GM23338 (cell line): ENCODE data around the gene LPIN1. TPM values are rescaled to one million over a fixed set of nuclear protein-coding genes. Genes with fewer than 3 reads are reported as not detected.

Source experiments
- ATAC-seq: fragments of 200-7000 bp; cut with Tn5 transposase; 3 replicates; pipeline ENCODE4 v1.9.1; 2020
- DNase-seq: peaks from one replicate; pipeline ENCODE4 v3.0.0-alpha.2; 2015; ENCODE audit warnings: low spot score
- H2AFZ ChIP-seq: fragments of 200-600 bp; sonication (generic); 2 replicates; pipeline ENCODE4 v1.8.0; 2016; ENCODE audit warnings: antibody characterized with exemption, mild to moderate bottlenecking, moderate library complexity
- H3F3A ChIP-seq: fragments of 200-600 bp; sonication (generic); replicated peaks from 2 replicates; pipeline ENCODE4 v1.8.0; 2017; ENCODE audit warnings: antibody characterized with exemption, mixed run types, low read depth
- H3K27ac ChIP-seq: fragments of 200-600 bp; sonication (generic); 2 replicates; pipeline ENCODE4 v1.6.1; 2016; ENCODE audit warnings: low read depth
- H3K27me3 ChIP-seq: fragments of 200-600 bp; sonication (generic); 2 replicates; pipeline ENCODE4 v1.8.0; 2016; ENCODE audit warnings: mild to moderate bottlenecking, mixed run types, moderate library complexity; ENCODE audit not compliant: insufficient read depth
- H3K36me3 ChIP-seq: fragments of 200-600 bp; sonication (generic); 2 replicates; pipeline ENCODE4 v1.8.0; 2016; ENCODE audit warnings: mild to moderate bottlenecking; ENCODE audit not compliant: insufficient read depth
- H3K4me1 ChIP-seq: fragments of 200-600 bp; sonication (generic); 2 replicates; pipeline ENCODE4 v1.8.0; 2016; ENCODE audit warnings: mild to moderate bottlenecking, moderate library complexity; ENCODE audit not compliant: insufficient read depth
- H3K4me2 ChIP-seq: fragments of 200-600 bp; sonication (generic); 2 replicates; pipeline ENCODE4 v1.7.1; 2017; ENCODE audit warnings: mixed run types
- H3K4me3 ChIP-seq: fragments of 200-600 bp; sonication (generic); 2 replicates; pipeline ENCODE4 v1.6.1; 2016; ENCODE audit warnings: mixed run types
- H3K79me2 ChIP-seq: fragments of 200-600 bp; sonication (generic); replicated peaks from 2 replicates; pipeline ENCODE4 v1.8.0; 2017; ENCODE audit warnings: mild to moderate bottlenecking; ENCODE audit not compliant: insufficient read depth
- H3K9me2 ChIP-seq: fragments of 200-600 bp; sonication (generic); 2 replicates; pipeline ENCODE4 v1.8.0; 2017; ENCODE audit not compliant: insufficient read depth
- H4K20me1 ChIP-seq: fragments of 200-600 bp; sonication (generic); replicated peaks from 2 replicates; pipeline ENCODE4 v1.8.0; 2017; ENCODE audit warnings: mild to moderate bottlenecking; ENCODE audit not compliant: insufficient read depth
- H3K27ac Mint-ChIP-seq: 2 replicates; pipeline ENCODE4 v1.8.0; 2020; ENCODE audit warnings: inconsistent platforms, mild to moderate bottlenecking, moderate library complexity, mixed read lengths
- H3K27me3 Mint-ChIP-seq: 3 replicates; pipeline ENCODE4 v1.8.0; 2022; ENCODE audit warnings: low read depth, mild to moderate bottlenecking, moderate library complexity, mixed read lengths, inconsistent platforms; ENCODE audit not compliant: insufficient read depth, poor library complexity
- H3K36me3 Mint-ChIP-seq: 3 replicates; pipeline ENCODE4 v1.8.0; 2021; ENCODE audit warnings: low read depth, mild to moderate bottlenecking, inconsistent platforms, moderate library complexity, mixed read lengths
- H3K4me1 Mint-ChIP-seq: 3 replicates; pipeline ENCODE4 v1.8.0; 2020; ENCODE audit warnings: mild to moderate bottlenecking, inconsistent platforms, mixed read lengths
- H3K4me3 Mint-ChIP-seq: 3 replicates; pipeline ENCODE4 v1.8.0; 2021; ENCODE audit warnings: moderate library complexity, mild to moderate bottlenecking, inconsistent platforms, mixed read lengths
- H3K9me3 Mint-ChIP-seq: 3 replicates; pipeline ENCODE4 v1.8.0; 2020; ENCODE audit warnings: moderate library complexity, mild to moderate bottlenecking, inconsistent platforms, mixed read lengths
- EZH2 ChIP-seq: fragments of 200-600 bp; sonication (generic); IDR thresholded peaks from one replicate; pipeline ENCODE4 v1.8.0; 2017; ENCODE audit warnings: antibody characterized with exemption, mild to moderate bottlenecking, low read depth; ENCODE audit not compliant: unreplicated experiment
- JUNB ChIP-seq: IDR thresholded peaks from one replicate; pipeline ENCODE4 v1.6.1; 2016; ENCODE audit warnings: antibody characterized with exemption; ENCODE audit not compliant: unreplicated experiment
- NANOG ChIP-seq: IDR thresholded peaks from 2 replicates; pipeline ENCODE4 v1.6.1; 2016; ENCODE audit warnings: antibody characterized with exemption, borderline replicate concordance
- POLR2AphosphoS5 ChIP-seq: IDR thresholded peaks from 2 replicates; pipeline ENCODE4 v1.6.1; 2016; ENCODE audit warnings: antibody characterized with exemption, low read depth
- STAT1 ChIP-seq: IDR thresholded peaks from one replicate; pipeline ENCODE4 v1.6.1; 2016; ENCODE audit warnings: antibody characterized with exemption; ENCODE audit not compliant: unreplicated experiment
- ZNF114 ChIP-seq: fragments of 250-450 bp; sonication (Bioruptor Pico); IDR thresholded peaks from 2 replicates; pipeline ENCODE4 v1.5.0; 2020; ENCODE audit warnings: mild to moderate bottlenecking, moderate library complexity
- ZNF331 ChIP-seq: fragments of 250-450 bp; sonication (Bioruptor Pico); IDR thresholded peaks from 2 replicates; pipeline ENCODE4 v1.5.0; 2020; ENCODE audit warnings: low read depth, mild to moderate bottlenecking, moderate library complexity
- polyA plus RNA-seq: library from polyadenylated mRNA; unstranded; fragments of >200 nt; fragmentation: Nextera tagmentation; extraction: Ambion mirVana; gene quantifications from 2 replicates; pipeline ENCODE4 v1.2.1, GENCODE V29; 2016
- total RNA-seq: library from RNA; depleted of rRNA; stranded (reverse); fragments of >200 nt; shearing (Covaris generic); gene quantifications from 2 replicates; pipeline ENCODE4 v1.2.3, GENCODE V29; 2014
- TF ChIP-seq, protein P1 (sequence below): fragments of 250-450 bp; sonication (Bioruptor Pico); IDR thresholded peaks from 2 replicates; pipeline ENCODE4 v1.5.0; 2020; ENCODE audit warnings: mild to moderate bottlenecking, moderate library complexity
- TF ChIP-seq, protein P2 (sequence below): IDR thresholded peaks from 2 replicates; pipeline ENCODE4 v1.6.1; 2016; ENCODE audit warnings: antibody characterized with exemption

Gene LPIN1
- total and polyA plus RNA-seq, 2 experiments from 2014 or later = 4.4 to 9.5 TPM

DNA sequence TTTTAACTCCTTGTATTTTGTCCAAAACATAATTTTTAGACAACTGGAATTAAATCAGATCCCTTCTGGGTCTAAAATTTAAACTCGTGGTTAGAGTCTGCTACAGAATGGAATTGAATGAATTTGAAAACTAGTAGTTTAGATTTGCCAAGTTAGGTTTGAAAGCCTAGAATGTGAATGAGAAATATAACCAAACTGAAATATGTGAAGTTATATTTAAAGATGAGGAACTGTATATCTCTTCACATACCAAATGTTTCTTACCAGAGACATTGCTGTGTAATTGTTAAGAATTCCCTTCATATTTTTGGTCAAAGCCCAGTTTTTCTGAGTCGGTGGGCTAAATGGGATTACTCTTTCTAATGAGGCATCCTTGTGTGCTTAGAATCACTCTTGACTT is 74.2 kb downstream of the LPIN1 start (continued):
- TF ChIP-seq, protein P1, sequence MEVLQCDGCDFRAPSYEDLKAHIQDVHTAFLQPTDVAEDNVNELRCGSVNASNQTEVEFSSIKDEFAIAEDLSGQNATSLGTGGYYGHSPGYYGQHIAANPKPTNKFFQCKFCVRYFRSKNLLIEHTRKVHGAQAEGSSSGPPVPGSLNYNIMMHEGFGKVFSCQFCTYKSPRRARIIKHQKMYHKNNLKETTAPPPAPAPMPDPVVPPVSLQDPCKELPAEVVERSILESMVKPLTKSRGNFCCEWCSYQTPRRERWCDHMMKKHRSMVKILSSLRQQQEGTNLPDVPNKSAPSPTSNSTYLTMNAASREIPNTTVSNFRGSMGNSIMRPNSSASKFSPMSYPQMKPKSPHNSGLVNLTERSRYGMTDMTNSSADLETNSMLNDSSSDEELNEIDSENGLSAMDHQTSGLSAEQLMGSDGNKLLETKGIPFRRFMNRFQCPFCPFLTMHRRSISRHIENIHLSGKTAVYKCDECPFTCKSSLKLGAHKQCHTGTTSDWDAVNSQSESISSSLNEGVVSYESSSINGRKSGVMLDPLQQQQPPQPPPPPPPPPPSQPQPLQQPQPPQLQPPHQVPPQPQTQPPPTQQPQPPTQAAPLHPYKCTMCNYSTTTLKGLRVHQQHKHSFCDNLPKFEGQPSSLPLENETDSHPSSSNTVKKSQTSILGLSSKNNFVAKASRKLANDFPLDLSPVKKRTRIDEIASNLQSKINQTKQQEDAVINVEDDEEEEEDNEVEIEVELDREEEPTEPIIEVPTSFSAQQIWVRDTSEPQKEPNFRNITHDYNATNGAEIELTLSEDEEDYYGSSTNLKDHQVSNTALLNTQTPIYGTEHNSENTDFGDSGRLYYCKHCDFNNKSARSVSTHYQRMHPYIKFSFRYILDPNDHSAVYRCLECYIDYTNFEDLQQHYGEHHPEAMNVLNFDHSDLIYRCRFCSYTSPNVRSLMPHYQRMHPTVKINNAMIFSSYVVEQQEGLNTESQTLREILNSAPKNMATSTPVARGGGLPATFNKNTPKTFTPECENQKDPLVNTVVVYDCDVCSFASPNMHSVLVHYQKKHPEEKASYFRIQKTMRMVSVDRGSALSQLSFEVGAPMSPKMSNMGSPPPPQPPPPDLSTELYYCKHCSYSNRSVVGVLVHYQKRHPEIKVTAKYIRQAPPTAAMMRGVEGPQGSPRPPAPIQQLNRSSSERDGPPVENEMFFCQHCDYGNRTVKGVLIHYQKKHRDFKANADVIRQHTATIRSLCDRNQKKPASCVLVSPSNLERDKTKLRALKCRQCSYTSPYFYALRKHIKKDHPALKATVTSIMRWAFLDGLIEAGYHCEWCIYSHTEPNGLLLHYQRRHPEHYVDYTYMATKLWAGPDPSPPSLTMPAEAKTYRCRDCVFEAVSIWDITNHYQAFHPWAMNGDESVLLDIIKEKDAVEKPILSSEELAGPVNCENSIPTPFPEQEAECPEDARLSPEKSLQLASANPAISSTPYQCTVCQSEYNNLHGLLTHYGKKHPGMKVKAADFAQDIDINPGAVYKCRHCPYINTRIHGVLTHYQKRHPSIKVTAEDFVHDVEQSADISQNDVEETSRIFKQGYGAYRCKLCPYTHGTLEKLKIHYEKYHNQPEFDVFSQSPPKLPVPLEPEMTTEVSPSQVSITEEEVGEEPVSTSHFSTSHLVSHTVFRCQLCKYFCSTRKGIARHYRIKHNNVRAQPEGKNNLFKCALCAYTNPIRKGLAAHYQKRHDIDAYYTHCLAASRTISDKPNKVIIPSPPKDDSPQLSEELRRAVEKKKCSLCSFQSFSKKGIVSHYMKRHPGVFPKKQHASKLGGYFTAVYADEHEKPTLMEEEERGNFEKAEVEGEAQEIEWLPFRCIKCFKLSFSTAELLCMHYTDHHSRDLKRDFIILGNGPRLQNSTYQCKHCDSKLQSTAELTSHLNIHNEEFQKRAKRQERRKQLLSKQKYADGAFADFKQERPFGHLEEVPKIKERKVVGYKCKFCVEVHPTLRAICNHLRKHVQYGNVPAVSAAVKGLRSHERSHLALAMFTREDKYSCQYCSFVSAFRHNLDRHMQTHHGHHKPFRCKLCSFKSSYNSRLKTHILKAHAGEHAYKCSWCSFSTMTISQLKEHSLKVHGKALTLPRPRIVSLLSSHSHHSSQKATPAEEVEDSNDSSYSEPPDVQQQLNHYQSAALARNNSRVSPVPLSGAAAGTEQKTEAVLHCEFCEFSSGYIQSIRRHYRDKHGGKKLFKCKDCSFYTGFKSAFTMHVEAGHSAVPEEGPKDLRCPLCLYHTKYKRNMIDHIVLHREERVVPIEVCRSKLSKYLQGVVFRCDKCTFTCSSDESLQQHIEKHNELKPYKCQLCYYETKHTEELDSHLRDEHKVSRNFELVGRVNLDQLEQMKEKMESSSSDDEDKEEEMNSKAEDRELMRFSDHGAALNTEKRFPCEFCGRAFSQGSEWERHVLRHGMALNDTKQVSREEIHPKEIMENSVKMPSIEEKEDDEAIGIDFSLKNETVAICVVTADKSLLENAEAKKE (CRISPR knock-in tag) = no peak
- TF ChIP-seq STAT1 (no peak), ZNF331 (CRISPR knock-in tag) (no peak), POLR2AphosphoS5 (no peak)

DNA sequence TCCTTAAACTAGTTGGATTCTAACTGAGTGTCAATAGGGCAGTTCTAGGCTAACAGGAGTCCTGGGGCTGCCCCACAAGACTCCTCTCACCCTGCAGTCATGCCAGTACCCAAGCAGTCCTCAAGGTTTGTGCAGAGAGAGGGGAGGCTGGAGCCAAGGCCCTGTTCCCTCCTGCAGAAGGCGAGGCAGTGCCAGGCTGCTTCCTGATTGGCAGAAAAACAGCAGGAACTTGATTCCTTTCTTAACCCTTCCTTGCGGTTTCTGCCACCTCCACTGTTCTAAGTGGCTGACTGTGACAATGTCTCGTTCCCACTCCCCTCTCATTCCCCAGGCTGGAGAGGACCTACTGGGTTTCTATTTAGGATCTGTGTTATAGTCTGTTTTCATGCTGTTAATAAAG is 75.3 kb downstream of the LPIN1 start:
- Histone ChIP-seq H3K79me2 (no peaks in the 10 kb centered on the region), H2AFZ (no peak overlapping the region), H3K4me2 (no peak overlapping the region), H4K20me1 (no peaks in the 10 kb centered on the region), H3K27ac (no peak overlapping the region), H3K27me3 (no peaks in the 10 kb centered on the region), H3K9me2 (peaks cover 5% of the 10 kb centered on the region), H3K36me3 (no peaks in the 10 kb centered on the region; the same call in 1 of the 2 replicates), H3K4me3 (no peak overlapping the region), H3F3A (no peaks in the 10 kb centered on the region), H3K4me1 (no peaks in the 10 kb centered on the region)
- no peak for ATAC-seq
- H3K4me1 Mint-ChIP-seq = peaks cover 8% of the 10 kb centered on the region
- no peak overlapping the region for H3K4me3 Mint-ChIP-seq
- peaks cover 6% of the 10 kb centered on the region; the same call in 1 of the 3 replicates for H3K9me3 Mint-ChIP-seq
- H3K36me3 Mint-ChIP-seq = peaks cover 30% of the 10 kb centered on the region; the same call in 2 of the 3 replicates
- no peak overlapping the region for H3K27ac Mint-ChIP-seq
- no peaks in the 10 kb centered on the region for H3K27me3 Mint-ChIP-seq
- no peak for DNase-seq
- TF ChIP-seq EZH2 = no peak
- TF ChIP-seq NANOG = no peak
- no peak for TF ChIP-seq ZNF114 (CRISPR knock-in tag)
- no peak for TF ChIP-seq POLR2AphosphoS5
- no peak for TF ChIP-seq STAT1
- TF ChIP-seq, protein P2, sequence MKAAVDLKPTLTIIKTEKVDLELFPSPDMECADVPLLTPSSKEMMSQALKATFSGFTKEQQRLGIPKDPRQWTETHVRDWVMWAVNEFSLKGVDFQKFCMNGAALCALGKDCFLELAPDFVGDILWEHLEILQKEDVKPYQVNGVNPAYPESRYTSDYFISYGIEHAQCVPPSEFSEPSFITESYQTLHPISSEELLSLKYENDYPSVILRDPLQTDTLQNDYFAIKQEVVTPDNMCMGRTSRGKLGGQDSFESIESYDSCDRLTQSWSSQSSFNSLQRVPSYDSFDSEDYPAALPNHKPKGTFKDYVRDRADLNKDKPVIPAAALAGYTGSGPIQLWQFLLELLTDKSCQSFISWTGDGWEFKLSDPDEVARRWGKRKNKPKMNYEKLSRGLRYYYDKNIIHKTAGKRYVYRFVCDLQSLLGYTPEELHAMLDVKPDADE = no peak
- TF ChIP-seq JUNB = no peak
- TF ChIP-seq, protein P1 (CRISPR knock-in tag) = no peak
